ENCODE data around the gene NCKAP5. TPM values are rescaled to one million over a fixed set of nuclear protein-coding genes. Genes with fewer than 3 reads are reported as not detected.

NCKAP5 gene
- total RNA-seq, 2 donors from 2014 or later: 2.0 to 7.1 TPM

GRCh38 chr2:132680544-132680943 is 887.7 kb downstream of the NCKAP5 start:
- TF ChIP-seq POLR2AphosphoS5 (IDR thresholded peaks at IDR 0.05): no peak
- no peak for TF ChIP-seq POLR2A (IDR thresholded peaks at IDR 0.05)
- no peak for TF ChIP-seq CTCF (IDR thresholded peaks at IDR 0.05)
- Histone ChIP-seq H3K27me3 (replicated peaks; ENCODE audit: insufficient read depth) (no peaks in the 10 kb centered on the region), H3K36me3 (no peaks in the 10 kb centered on the region), H3K27ac (no peak overlapping the region), H3K4me3 (no peak overlapping the region), H3K9me3 (no peaks in the 10 kb centered on the region), H3K4me1 (replicated peaks) (no peaks in the 10 kb centered on the region)
- intact Hi-C loops (cut with DNase I): no loop called here
- DNase-seq (ENCODE audit: low spot score): no peak
- WGBS: 48% methylated on average over 3 of the region's 3 CpGs

- 92% methylated on average over 2 of the region's 2 CpGs for WGBS
- no peak overlapping the region for H3K4me3 ChIP-seq
- intact Hi-C loops (cut with DNase I): no loop called here
These were observed 889.8 kb downstream of the NCKAP5 start for GRCh38 chr2:132678483-132678882.

GRCh38 chr2:132677661-132678060 is 890.6 kb downstream of the NCKAP5 start:
- intact Hi-C loops (cut with DNase I): no loop called here
- H3K27ac ChIP-seq: no peak overlapping the region
- WGBS: 94% methylated on average over 5 of the region's 5 CpGs
- no peak overlapping the region for H3K4me3 ChIP-seq
- no peak for DNase-seq (ENCODE audit: low spot score)
- TF ChIP-seq CTCF (IDR thresholded peaks at IDR 0.05) (no peak), POLR2AphosphoS5 (IDR thresholded peaks at IDR 0.05) (no peak), POLR2A (IDR thresholded peaks at IDR 0.05) (no peak)
- H3K4me1 ChIP-seq (replicated peaks): no peaks in the 10 kb centered on the region
- no peaks in the 10 kb centered on the region for H3K27me3 ChIP-seq (replicated peaks; ENCODE audit: insufficient read depth)
- H3K36me3 ChIP-seq: no peaks in the 10 kb centered on the region
- H3K9me3 ChIP-seq: no peaks in the 10 kb centered on the region

More at GRCh38 chr2:132678483-132678882, 889.8 kb downstream of the NCKAP5 start:
- no peak for TF ChIP-seq POLR2A (IDR thresholded peaks at IDR 0.05)
- no peak for TF ChIP-seq CTCF (IDR thresholded peaks at IDR 0.05)
- no peaks in the 10 kb centered on the region for H3K4me1 ChIP-seq (replicated peaks)
- H3K27me3 ChIP-seq (replicated peaks; ENCODE audit: insufficient read depth): no peaks in the 10 kb centered on the region
- no peaks in the 10 kb centered on the region for H3K9me3 ChIP-seq
- DNase-seq (ENCODE audit: low spot score): no peak
- H3K36me3 ChIP-seq: no peaks in the 10 kb centered on the region
- H3K27ac ChIP-seq: no peak overlapping the region

GRCh38 chr2:132676999-132677398 is 891.3 kb downstream of the NCKAP5 start:
- TF ChIP-seq POLR2AphosphoS5 (IDR thresholded peaks at IDR 0.05) (no peak), CTCF (IDR thresholded peaks at IDR 0.05) (peak in 1 of 4 experiments; percentile 20), POLR2A (IDR thresholded peaks at IDR 0.05) (no peak)
- Histone ChIP-seq H3K27me3 (replicated peaks; ENCODE audit: insufficient read depth) (no peaks in the 10 kb centered on the region), H3K36me3 (no peaks in the 10 kb centered on the region), H3K4me1 (replicated peaks) (no peaks in the 10 kb centered on the region), H3K4me3 (no peak overlapping the region), H3K27ac (no peak overlapping the region), H3K9me3 (no peaks in the 10 kb centered on the region)
- 68% methylated on average over 2 of the region's 2 CpGs for WGBS
- DNase-seq (ENCODE audit: low spot score): no peak
- intact Hi-C loops (cut with DNase I): no loop called here

- Histone ChIP-seq H3K27me3 (replicated peaks; ENCODE audit: insufficient read depth) (no peaks in the 10 kb centered on the region), H3K4me1 (replicated peaks) (no peaks in the 10 kb centered on the region), H3K4me3 (peak overlapping the region; percentile 32 to 40), H3K36me3 (no peaks in the 10 kb centered on the region), H3K27ac (no peak overlapping the region), H3K9me3 (no peaks in the 10 kb centered on the region)
- intact Hi-C loops (cut with DNase I): no loop called here
- TF ChIP-seq POLR2AphosphoS5 (IDR thresholded peaks at IDR 0.05) (no peak), CTCF (IDR thresholded peaks at IDR 0.05) (no peak)
- 24% methylated on average over 23 of the region's 23 CpGs for WGBS
- DNase-seq (ENCODE audit: low spot score): no peak
These were observed 897.0 kb downstream of the NCKAP5 start for GRCh38 chr2:132671151-132671835.

All from prostate gland (tissue), 2 donors.